GM18951 (cell line): ENCODE measurements around the gene VEGFA.

Experiments
- POLR2A ChIP-seq: IDR thresholded peaks from 4 replicates; pipeline ENCODE4 v1.6.1; 2011; ENCODE audit warnings: mild to moderate bottlenecking; ENCODE audit not compliant: insufficient read length, insufficient read depth; ENCODE audit errors: extremely low read depth
- in situ Hi-C: fragments of 300-500 bp; cut with MboI; formaldehyde crosslinking; loops from one replicate; pipeline ENCODE4 v1.12.0; 2022; ENCODE audit warnings: low sequenced_read_pairs, mixed read lengths, inconsistent platforms; ENCODE audit not compliant: unreplicated experiment

Gene VEGFA

DNA sequence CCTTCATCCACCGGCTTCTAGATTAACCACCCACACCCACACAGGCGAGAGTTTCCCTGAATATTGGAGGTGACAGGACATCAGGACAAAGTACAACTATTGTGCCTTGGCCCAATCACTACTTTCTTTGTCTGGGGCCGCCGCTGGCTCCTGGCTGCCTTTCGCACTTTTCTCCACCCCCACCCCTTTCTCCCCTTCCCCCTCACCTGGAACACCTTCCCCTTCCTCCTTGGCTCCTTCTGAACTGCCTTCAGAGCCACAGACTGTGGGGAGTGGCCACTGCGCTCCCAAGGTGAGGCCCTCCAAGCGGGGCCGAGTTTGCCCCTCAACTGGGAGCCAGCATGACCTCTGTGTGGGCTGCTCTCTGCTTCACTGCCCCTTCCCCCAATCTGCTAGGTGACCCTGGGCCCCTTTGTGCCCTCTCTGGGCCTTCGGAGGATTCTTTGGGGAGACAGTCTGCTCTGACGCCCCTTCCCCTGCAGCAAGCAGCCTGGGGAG lies 3.0 kb upstream of the VEGFA start:
- in situ Hi-C loops: loop anchor here (10.0 kb wide), 1 partner anchor 308 kb away; no protein-coding TSS in a partner anchor
- no peak for TF ChIP-seq POLR2A

DNA sequence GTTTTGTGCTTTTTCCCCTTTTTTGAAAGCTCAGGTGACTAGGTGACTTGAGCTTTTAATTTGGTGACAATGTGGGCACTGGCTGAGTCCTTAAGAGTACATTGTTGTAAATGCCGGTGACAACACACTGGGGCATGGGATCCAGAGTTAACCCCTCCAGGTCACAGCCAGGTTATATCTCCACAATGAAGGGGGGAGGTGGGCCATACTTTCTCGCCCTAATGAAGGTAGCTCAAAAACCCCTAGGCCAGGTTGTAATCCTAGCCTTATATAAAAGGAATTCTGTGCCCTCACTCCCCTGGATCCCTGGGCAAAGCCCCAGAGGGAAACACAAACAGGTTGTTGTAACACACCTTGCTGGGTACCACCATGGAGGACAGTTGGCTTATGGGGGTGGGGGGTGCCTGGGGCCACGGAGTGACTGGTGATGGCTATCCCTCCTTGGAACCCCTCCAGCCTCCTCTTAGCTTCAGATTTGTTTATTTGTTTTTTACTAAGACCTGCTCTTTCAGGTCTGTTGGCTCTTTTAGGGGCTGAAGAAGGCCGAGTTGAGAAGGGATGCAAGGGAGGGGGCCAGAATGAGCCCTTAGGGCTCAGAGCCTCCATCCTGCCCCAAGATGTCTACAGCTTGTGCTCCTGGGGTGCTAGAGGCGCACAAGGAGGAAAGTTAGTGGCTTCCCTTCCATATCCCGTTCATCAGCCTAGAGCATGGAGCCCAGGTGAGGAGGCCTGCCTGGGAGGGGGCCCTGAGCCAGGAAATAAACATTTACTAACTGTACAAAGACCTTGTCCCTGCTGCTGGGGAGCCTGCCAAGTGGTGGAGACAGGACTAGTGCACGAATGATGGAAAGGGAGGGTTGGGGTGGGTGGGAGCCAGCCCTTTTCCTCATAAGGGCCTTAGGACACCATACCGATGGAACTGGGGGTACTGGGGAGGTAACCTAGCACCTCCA lies 2.2 kb upstream of the VEGFA start:
- in situ Hi-C loops: loop anchor here (10.0 kb wide), 1 partner anchor 307 kb away; no protein-coding TSS in a partner anchor
- no peak for TF ChIP-seq POLR2A

DNA sequence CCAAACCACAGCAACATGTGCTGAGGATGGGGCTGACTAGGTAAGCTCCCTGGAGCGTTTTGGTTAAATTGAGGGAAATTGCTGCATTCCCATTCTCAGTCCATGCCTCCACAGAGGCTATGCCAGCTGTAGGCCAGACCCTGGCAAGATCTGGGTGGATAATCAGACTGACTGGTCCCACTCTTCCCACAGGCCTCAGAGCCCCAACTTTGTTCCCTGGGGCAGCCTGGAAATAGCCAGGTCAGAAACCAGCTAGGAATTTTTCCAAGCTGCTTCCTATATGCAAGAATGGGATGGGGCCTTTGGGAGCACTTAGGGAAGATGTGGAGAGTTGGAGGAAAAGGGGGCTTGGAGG lies 1.5 kb upstream of the VEGFA start:
- in situ Hi-C loops: loop anchor here (10.0 kb wide), 1 partner anchor 306 kb away; no protein-coding TSS in a partner anchor
- no peak for TF ChIP-seq POLR2A

DNA sequence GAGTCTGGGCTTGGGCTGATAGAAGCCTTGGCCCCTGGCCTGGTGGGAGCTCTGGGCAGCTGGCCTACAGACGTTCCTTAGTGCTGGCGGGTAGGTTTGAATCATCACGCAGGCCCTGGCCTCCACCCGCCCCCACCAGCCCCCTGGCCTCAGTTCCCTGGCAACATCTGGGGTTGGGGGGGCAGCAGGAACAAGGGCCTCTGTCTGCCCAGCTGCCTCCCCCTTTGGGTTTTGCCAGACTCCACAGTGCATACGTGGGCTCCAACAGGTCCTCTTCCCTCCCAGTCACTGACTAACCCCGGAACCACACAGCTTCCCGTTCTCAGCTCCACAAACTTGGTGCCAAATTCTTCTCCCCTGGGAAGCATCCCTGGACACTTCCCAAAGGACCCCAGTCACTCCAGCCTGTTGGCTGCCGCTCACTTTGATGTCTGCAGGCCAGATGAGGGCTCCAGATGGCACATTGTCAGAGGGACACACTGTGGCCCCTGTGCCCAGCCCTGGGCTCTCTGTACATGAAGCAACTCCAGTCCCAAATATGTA lies 957 bp upstream of the VEGFA start:
- in situ Hi-C loops: loop anchor here (10.0 kb wide), 1 partner anchor 306 kb away; no protein-coding TSS in a partner anchor
- TF ChIP-seq POLR2A: no peak

DNA sequence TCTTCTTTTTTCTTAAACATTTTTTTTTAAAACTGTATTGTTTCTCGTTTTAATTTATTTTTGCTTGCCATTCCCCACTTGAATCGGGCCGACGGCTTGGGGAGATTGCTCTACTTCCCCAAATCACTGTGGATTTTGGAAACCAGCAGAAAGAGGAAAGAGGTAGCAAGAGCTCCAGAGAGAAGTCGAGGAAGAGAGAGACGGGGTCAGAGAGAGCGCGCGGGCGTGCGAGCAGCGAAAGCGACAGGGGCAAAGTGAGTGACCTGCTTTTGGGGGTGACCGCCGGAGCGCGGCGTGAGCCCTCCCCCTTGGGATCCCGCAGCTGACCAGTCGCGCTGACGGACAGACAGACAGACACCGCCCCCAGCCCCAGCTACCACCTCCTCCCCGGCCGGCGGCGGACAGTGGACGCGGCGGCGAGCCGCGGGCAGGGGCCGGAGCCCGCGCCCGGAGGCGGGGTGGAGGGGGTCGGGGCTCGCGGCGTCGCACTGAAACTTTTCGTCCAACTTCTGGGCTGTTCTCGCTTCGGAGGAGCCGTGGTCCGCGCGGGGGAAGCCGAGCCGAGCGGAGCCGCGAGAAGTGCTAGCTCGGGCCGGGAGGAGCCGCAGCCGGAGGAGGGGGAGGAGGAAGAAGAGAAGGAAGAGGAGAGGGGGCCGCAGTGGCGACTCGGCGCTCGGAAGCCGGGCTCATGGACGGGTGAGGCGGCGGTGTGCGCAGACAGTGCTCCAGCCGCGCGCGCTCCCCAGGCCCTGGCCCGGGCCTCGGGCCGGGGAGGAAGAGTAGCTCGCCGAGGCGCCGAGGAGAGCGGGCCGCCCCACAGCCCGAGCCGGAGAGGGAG lies 580 bp downstream of the VEGFA start:
- in situ Hi-C loops: no loop called here
- no peak for TF ChIP-seq POLR2A

DNA sequence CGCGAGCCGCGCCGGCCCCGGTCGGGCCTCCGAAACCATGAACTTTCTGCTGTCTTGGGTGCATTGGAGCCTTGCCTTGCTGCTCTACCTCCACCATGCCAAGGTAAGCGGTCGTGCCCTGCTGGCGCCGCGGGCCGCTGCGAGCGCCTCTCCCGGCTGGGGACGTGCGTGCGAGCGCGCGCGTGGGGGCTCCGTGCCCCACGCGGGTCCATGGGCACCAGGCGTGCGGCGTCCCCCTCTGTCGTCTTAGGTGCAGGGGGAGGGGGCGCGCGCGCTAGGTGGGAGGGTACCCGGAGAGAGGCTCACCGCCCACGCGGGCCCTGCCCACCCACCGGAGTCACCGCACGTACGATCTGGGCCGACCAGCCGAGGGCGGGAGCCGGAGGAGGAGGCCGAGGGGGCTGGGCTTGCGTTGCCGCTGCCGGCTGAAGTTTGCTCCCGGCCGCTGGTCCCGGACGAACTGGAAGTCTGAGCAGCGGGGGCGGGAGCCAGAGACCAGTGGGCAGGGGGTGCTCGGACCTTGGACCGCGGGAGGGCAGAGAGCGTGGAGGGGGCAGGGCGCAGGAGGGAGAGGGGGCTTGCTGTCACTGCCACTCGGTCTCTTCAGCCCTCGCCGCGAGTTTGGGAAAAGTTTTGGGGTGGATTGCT lies 1.3 kb downstream of the VEGFA start:
- TF ChIP-seq POLR2A: no peak
- in situ Hi-C loops: no loop called here

DNA sequence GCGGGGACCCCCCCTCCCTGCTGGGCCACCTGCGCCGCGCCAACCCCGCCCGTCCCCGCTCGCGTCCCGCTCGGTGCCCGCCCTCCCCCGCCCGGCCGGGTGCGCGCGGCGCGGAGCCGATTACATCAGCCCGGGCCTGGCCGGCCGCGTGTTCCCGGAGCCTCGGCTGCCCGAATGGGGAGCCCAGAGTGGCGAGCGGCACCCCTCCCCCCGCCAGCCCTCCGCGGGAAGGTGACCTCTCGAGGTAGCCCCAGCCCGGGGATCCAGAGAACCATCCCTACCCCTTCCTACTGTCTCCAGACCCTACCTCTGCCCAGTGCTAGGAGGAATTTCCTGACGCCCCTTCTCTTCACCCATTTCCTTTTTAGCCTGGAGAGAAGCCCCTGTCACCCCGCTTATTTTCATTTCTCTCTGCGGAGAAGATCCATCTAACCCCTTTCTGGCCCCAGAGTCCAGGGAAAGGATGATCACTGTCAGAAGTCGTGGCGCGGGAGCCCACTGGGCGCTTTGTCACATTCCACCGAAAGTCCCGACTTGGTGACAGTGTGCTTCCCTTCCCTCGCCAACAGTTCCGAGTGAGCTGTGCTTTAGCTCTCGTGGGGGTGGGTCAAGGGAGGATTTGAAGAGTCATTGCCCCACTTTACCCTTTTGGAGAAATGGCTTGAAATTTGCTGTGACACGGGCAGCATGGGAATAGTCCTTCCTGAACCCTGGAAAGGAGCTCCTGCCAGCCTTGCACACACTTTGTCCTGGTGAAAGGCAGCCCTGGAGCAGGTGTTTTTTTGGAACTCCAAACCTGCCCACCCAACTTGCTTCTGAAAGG lies 2.1 kb downstream of the VEGFA start:
- in situ Hi-C loops: no loop called here
- peak; percentile 39 for TF ChIP-seq POLR2A

DNA sequence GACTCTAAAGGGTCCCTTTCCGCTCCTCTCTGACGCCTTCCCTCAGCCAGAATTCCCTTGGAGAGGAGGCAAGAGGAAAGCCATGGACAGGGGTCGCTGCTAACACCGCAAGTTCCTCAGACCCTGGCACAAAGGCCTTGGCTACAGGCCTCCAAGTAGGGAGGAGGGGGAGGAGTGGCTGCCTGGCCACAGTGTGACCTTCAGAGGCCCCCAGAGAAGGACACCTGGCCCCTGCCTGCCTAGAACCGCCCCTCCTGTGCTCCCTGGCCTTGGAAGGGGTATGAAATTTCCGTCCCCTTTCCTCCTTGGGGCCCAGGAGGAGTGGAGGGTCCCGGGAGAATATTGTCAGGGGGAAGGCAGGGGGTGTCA lies 2.7 kb downstream of the VEGFA start:
- in situ Hi-C loops: no loop called here
- TF ChIP-seq POLR2A: no peak

DNA sequence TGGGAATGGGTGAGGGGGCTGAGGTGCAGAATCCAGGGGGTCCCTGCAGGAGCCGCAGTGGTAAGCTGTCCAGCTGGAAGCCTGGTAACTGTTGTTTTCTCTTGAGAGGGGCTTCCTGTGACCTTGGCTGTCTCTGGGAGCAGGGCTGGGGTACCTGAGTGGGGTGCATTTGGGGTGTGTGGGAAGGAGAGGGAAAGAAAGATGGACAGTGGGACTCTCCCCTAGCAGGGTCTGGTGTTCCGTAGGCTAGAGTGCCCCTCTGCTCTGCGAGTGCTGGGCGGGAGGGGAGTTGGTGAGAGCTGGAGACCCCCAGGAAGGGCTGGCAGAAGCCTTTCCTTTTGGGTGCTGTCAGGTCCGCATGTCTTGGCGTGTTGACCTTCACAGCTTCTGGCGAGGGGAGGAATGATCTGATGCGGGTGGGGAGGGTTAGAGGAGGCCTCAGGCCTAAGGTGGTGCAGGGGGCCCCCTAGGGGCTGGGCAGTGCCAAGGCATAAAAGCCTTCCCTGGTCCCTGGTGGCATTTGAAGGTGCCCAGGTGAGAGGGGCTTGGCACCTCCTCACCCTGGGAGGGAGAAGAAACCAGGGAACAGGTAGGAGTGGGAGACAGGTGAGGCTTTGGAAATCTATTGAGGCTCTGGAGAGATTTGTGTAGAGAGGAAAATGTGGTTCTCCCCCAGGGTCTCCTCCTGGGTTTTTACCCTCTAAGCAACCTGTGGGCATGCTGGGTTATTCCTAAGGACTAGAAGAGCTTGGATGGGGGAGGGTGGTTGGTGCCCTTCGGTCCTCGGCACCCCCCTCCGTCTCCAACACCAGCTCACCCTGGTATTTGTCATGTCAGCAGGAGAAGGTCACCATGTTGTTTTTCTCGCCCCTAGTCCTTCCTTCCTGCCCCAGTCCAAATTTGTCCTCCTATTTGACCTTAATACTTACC lies 3.3 kb downstream of the VEGFA start:
- in situ Hi-C loops: no loop called here
- TF ChIP-seq POLR2A: peak; percentile 28

DNA sequence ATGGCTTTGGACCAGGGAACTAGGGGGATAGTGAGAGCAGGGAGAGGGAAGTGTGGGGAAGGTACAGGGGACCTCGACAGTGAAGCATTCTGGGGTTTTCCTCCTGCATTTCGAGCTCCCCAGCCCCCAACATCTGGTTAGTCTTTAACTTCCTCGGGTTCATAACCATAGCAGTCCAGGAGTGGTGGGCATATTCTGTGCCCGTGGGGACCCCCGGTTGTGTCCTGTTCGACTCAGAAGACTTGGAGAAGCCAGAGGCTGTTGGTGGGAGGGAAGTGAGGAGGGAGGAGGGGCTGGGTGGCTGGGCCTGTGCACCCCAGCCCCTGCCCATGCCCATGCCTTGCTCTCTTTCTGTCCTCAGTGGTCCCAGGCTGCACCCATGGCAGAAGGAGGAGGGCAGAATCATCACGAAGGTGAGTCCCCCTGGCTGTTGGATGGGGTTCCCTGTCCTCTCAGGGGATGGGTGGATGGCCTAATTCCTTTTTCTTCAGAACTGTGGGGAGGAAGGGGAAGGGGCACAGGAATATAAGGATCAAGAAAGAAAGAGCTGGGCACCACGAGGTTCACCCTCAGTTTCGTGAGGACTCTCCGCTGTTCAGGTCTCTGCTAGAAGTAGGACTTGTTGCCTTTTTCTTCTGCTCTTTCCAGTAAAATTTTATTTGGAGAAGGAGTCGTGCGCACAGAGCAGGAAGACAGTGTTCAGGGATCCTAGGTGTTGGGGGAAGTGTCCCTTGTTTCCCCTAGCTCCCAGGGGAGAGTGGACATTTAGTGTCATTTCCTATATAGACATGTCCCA lies 4.2 kb downstream of the VEGFA start:
- in situ Hi-C loops: no loop called here
- TF ChIP-seq POLR2A: no peak
